Erythroblast (primary cell): ENCODE results near the gene ADAMTS2.

Experiments used
- GATA1 ChIP-seq: IDR thresholded peaks from 2 replicates; pipeline ENCODE4 v1.6.1; 2011; ENCODE audit warnings: low read depth, mild to moderate bottlenecking, control low read depth, low read length, moderate library complexity
- POLR2A ChIP-seq: IDR thresholded peaks from 2 replicates; pipeline ENCODE4 v1.6.1; 2011; ENCODE audit warnings: mild to moderate bottlenecking, low read length

GRCh38 chr5:179231309-179231708 is 114.0 kb downstream of the ADAMTS2 start:
- TF ChIP-seq POLR2A (no peak), GATA1 (no peak)
